Lower leg skin (tissue), 4 donors: ENCODE results near the gene FEZ2. TPM values are rescaled to one million over a fixed set of nuclear protein-coding genes. Genes with fewer than 3 reads are reported as not detected.

ENCODE experiments used
- DNase-seq, 2 donors: peaks; one replicate each; pipeline ENCODE4 v3.0.0-alpha.2; 2019; ENCODE audit warnings: low spot score in 2 of 2
- H3K4me3 ChIP-seq: fragments of 200-600 bp; sonication (generic); 2 replicates; pipeline ENCODE4 v1.5.1; 2017; ENCODE audit warnings: mild to moderate bottlenecking, low read depth; ENCODE audit not compliant: poor library complexity, severe bottlenecking
- CTCF ChIP-seq, 3 donors: fragments of 450-650 bp; IDR thresholded peaks; one replicate each; pipeline ENCODE4 v1.5.1; 2016; ENCODE audit warnings: antibody characterized with exemption in 3 of 3, mild to moderate bottlenecking in 3 of 3, moderate library complexity in 2 of 3
- POLR2A ChIP-seq, 2 donors: fragments of 450-650 bp; IDR thresholded peaks; one replicate each; pipeline ENCODE4 v1.6.1; 2016 to 2017; ENCODE audit warnings: antibody characterized with exemption in 2 of 2, mild to moderate bottlenecking in 1 of 2, moderate library complexity in 1 of 2
- WGBS, 2 donors: methylation state at CpG; one replicate each; pipeline ENCODE4 v1.1.5; 2018; 5-methylcytosine and 5-hydroxymethylcytosine counted together
- intact Hi-C: fragments of 100-400 bp; cut with DNase I; formaldehyde crosslinking; loops from one replicate; pipeline ENCODE4 v1.15.0; 2023; ENCODE audit warnings: low total_unique reads
- total RNA-seq, 4 donors: library from RNA; depleted of rRNA; stranded (reverse); fragments of >200 nt; gene quantifications; one replicate each; pipeline ENCODE4 v1.1.0, GENCODE V29; 2016

FEZ2 gene
- total RNA-seq, 4 donors from 2014 or later = 8.1 to 24.0 (median 19.0) TPM

DNA sequence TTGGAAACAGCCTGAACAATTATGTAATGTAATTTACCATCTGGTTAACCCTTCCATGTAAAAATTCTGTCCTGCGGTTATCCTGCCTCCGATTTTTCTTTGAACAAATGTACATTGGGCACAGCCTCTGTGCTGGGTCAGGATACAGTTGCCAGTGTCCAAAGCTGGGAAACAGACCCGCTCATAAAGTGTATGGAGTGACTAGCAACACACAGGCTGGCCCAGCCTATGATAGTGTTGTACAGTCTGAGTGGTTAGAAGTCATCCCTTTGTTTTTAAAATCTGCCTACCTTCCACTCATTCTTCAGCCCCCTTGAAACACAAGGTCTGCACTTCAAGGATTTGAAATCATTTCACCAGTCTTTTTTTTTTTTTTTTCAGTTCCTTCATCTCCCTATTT is 50.1 kb downstream of the FEZ2 start:
- TF ChIP-seq CTCF (IDR thresholded peaks at IDR 0.05) (no peak), POLR2A (IDR thresholded peaks at IDR 0.05) (no peak)
- WGBS, 2 donors = 87 to 91% methylated on average over 3 of the region's 3 CpGs
- intact Hi-C loops = no loop called here
- no peak overlapping the region for H3K4me3 ChIP-seq
- DNase-seq = no peak

DNA sequence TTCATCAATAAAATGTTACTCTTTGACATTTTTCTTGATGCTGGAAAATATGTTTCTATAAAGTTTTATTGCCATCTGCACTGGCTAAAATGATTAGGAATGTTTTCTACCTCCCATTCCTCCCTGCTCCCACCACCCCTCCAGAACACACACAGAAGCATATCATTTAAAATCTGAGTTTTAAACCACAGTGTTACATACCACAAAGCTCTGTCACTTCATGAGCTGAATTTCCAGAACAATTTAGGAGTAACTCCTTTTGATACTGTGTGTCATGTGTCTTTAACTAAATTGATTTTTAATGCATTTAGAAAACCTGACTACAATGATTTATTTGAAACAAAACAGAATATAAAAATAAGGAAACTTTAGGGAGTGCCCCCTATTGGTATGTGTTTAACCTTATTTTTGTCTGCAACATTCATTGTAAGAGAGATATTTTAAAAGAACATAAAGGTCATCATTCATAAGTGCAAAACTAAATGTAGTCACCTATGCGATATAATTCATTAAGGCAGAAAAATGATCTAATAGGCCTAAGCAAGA is 52.0 kb downstream of the FEZ2 start:
- intact Hi-C loops = no loop called here

DNA sequence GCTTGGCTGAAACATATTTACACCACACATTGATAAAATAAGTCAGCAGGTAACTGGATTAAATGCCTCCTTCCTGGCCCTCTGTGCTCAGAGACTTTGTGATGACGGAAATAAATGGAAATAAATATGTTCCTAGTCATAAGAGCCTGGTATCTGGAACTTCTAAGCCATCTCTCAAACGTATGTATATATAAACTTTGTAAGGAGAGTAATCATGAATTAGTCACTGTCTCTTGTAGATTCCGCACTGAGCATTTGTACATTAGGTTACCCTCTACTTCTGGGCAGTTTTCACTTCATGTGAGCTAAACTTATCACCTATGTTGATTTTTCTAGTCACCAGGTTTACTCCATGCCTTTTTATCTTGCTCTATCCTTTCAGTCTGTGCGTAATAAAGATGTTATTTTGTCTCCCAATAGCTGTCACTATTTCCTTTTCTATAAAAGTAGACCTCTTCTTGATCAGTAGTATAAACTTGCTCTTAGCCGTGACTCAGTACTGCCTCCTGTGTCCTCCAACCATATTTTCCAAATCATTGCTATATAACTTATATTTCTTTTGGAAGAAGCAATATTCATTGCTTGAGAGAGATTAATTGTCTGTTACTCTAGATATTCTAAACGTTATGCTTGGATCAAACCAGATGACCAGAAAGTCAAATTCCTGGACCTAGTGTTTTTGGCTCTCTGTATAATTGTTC is 53.2 kb downstream of the FEZ2 start:
- WGBS, 2 donors = 86 to 90% methylated on average over 6 of the region's 6 CpGs
- intact Hi-C loops = no loop called here
- no peak for DNase-seq
- TF ChIP-seq POLR2A (IDR thresholded peaks at IDR 0.05) = no peak
- TF ChIP-seq CTCF (IDR thresholded peaks at IDR 0.05) = no peak
- no peak overlapping the region for H3K4me3 ChIP-seq

More for the DNA sequence above, 52.0 kb downstream of the FEZ2 start:
- TF ChIP-seq CTCF (IDR thresholded peaks at IDR 0.05) = no peak
- TF ChIP-seq POLR2A (IDR thresholded peaks at IDR 0.05) = no peak
- no peak overlapping the region for H3K4me3 ChIP-seq
- DNase-seq = no peak
- WGBS, 2 donors = 0 to 47% methylated on average over 1 of the region's 1 CpG

DNA sequence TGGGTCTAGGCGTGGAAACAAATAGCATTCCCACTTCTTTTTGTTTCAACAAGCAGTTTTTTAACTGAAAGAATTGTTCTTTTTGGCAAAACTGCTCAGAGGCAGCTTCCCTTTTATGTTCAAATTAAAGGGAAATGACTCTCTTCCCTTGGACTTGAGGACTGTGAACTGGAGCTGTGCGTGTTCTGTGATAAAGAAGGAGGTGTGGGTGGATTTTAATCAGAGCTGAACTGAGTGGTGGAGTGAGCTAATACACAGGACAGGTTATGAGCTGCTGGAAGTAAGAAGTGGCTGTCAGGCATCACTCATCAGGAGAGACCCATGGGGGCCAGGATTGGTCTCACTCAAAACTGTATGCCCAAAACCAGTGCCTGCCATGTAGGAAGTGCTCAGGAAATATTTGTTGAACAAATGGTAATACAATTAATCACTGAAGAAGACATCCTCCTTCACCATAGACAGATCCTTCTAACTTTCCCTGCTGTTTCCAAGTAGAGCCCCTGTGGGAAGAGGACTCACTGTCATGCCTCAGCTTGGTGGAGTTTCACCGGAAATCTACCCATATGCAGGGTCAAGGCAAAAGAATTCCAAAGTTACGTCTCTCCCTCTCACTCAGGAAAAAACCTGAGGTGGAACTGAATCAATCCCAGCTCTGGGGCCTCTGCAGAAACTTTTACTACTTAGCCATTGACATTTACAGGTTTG is 55.9 kb downstream of the FEZ2 start:
- TF ChIP-seq POLR2A (IDR thresholded peaks at IDR 0.05) (no peak), CTCF (IDR thresholded peaks at IDR 0.05) (no peak)
- 80 to 87% methylated on average over 4 of the region's 4 CpGs for WGBS, 2 donors
- DNase-seq = no peak
- H3K4me3 ChIP-seq = no peak overlapping the region
- intact Hi-C loops = no loop called here

DNA sequence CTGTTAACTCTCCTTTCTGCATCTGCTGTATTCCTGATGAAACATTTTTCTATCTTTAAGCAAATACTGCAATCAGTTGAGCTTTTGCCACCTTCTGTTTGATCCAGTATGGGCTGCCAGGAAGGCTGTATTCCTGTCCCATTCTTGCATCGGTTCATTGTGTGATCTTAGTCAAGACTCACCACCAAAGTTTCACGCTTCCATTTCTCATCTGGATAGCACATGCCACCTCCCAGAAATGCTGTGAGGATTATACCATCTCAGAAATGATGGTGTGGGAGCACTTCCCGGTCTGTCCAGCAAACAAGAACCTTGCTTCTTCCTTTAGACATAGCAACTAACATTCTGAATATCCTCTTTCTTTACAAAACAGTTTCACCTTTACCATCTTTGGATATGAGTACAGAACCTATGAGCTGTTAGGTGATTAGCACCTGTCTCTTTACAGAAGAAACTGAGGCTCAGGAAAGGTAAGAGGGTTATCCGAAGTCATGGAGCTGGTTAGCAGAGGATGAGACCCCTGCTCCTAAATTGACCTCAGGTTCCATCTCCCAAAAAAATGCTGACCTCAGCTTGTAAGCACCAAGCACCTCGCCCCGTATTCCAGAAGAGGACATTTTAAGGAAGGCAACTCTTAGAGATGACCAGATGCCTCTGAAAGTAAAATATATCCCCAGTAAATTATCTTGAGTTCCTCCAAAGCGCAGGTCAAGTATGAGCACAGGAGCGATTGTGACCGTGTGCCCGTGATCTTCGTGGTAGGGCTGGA is 56.8 kb downstream of the FEZ2 start:
- intact Hi-C loops = no loop called here
- TF ChIP-seq POLR2A (IDR thresholded peaks at IDR 0.05) (no peak), CTCF (IDR thresholded peaks at IDR 0.05) (no peak)
- no peak for DNase-seq
- WGBS, 2 donors = 77 to 91% methylated on average over 11 of the region's 11 CpGs
- H3K4me3 ChIP-seq = no peak overlapping the region
